Measurements from ENCODE around the gene SNIP1. TPM values are rescaled to one million over a fixed set of nuclear protein-coding genes. Genes with fewer than 3 reads are reported as not detected.

The SNIP1 gene
- total and polyA plus RNA-seq, 2 of the 8 experiments (the other 6 are each of a cell fraction or from before 2014, with no cell fraction given) = 3.7 to 15.7 TPM

- no peak overlapping the region for H2BK20ac ChIP-seq (ENCODE audit: low read length)
- CTCF ChIA-PET (ENCODE audit: partially characterized antibody) = interaction anchor here (1.2 to 21.7 kb wide), 2 partner anchors 21 to 40 kb away, joined by 4 to 382 read pairs; partner anchors contain the start of gene MEAF6
- peaks cover 0 to 15% (median 2%) of the 10 kb centered on the region in 4 experiments; a peak in 3 of 8 replicates for H3K36me3 ChIP-seq (ENCODE audit: control insufficient read depth in 2 of 4, insufficient read depth in 4 of 4, low read length in 3 of 4)
These were observed 60.6 kb downstream of the SNIP1 start for GRCh38 chr1:37493336-37494098.

More at GRCh38 chr1:37493336-37494098, 60.6 kb downstream of the SNIP1 start:
- FAIRE-seq (no peak), DNase-seq (ENCODE audit: low read depth in 1 of 2, low spot score in 2 of 2) (no peak)
- no peak overlapping the region for H3K4me2 ChIP-seq (ENCODE audit: insufficient read depth in 1 of 2, low read depth in 2 of 2, low read length in 2 of 2)
- H3K14ac ChIP-seq (ENCODE audit: insufficient read length) = no peak overlapping the region
- H3K56ac ChIP-seq (replicated peaks; ENCODE audit: insufficient read length, low read depth, low read length) = no peak overlapping the region
- no peak overlapping the region for H3K4ac ChIP-seq (replicated peaks; ENCODE audit: insufficient read length, low read depth, low read length)
- H4K91ac ChIP-seq (replicated peaks; ENCODE audit: insufficient read length, low read length) = no peak overlapping the region
- H2BK12ac ChIP-seq (ENCODE audit: low read depth, low read length) = no peak overlapping the region
- H3K9ac ChIP-seq (replicated peaks in 1 of 4; ENCODE audit: extremely low read depth in 1 of 4, low read depth in 3 of 4, low read length in 3 of 4) = no peak overlapping the region
- POLR2A ChIA-PET (ENCODE audit: partially characterized antibody) = no interaction called here
- no peaks in the 10 kb centered on the region for H3K23me2 ChIP-seq (ENCODE audit: low read depth, low read length)
- no peaks in the 10 kb centered on the region for H3K79me1 ChIP-seq (ENCODE audit: low read depth, low read length)
- no peak overlapping the region for H2AK5ac ChIP-seq (ENCODE audit: low read depth, low read length)
- H2AFZ ChIP-seq (ENCODE audit: low read length) = no peak overlapping the region
- no peaks in the 10 kb centered on the region for H3K9me3 ChIP-seq (ENCODE audit: insufficient read depth in 2 of 2, low read depth in 1 of 2, low read length in 1 of 2)
- no peak overlapping the region for H2BK15ac ChIP-seq (ENCODE audit: low read length)
- H3K79me2 ChIP-seq (ENCODE audit: control insufficient read depth in 1 of 2, insufficient read depth in 2 of 2, low read length in 2 of 2) = no peaks in the 10 kb centered on the region
- H4K5ac ChIP-seq (ENCODE audit: insufficient read length, low read depth, low read length) = no peak overlapping the region
- H4K8ac ChIP-seq (ENCODE audit: extremely low read depth, insufficient read depth, low read length) = no peak overlapping the region
- H3K23ac ChIP-seq (ENCODE audit: insufficient read length) = no peak overlapping the region
- WGBS, 2 experiments (ENCODE audit: extremely low coverage in 1 of 2, insufficient coverage in 1 of 2, insufficient read length in 1 of 2, insufficient replicate concordance in 2 of 2, low coverage in 1 of 2, low lambda C conversion rate in 2 of 2, missing lambda C conversion rate in 1 of 2) = 92% methylated on average over 2 of the region's 2 CpGs; no CpG with 5 or more reads in 1 of the 2 experiments
- H2BK5ac ChIP-seq (ENCODE audit: low read depth, low read length) = no peak overlapping the region
- no peaks in the 10 kb centered on the region for H3K4me1 ChIP-seq (replicated peaks in 1 of 4; ENCODE audit: control insufficient read depth in 3 of 4, insufficient read depth in 4 of 4, low read length in 3 of 4)
- H3K18ac ChIP-seq (ENCODE audit: extremely low read depth, low read length) = no peak overlapping the region
- no peak overlapping the region for H3K27ac ChIP-seq (ENCODE audit: low read depth, low read length)
- no peaks in the 10 kb centered on the region for H4K20me1 ChIP-seq (replicated peaks in 1 of 2; ENCODE audit: control insufficient read depth in 1 of 2, insufficient read depth in 2 of 2, low read length in 2 of 2)
- no peak overlapping the region for H2BK120ac ChIP-seq (replicated peaks; ENCODE audit: low read depth, low read length)
- no peak overlapping the region for H3K4me3 ChIP-seq (ENCODE audit: extremely low read depth in 1 of 4, insufficient read depth in 2 of 4, low read depth in 3 of 4, low read length in 4 of 4)
- TF ChIP-seq, protein P1, sequence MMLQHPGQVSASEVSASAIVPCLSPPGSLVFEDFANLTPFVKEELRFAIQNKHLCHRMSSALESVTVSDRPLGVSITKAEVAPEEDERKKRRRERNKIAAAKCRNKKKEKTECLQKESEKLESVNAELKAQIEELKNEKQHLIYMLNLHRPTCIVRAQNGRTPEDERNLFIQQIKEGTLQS (IDR thresholded peaks at IDR 0.05; ENCODE audit: insufficient read depth, low read depth, low read length) = no peak
- no peak for TF ChIP-seq RBBP5 (IDR thresholded peaks at IDR 0.05; ENCODE audit: borderline replicate concordance, low read depth, low read length)
- no peak for TF ChIP-seq MAX (IDR thresholded peaks at IDR 0.05)
- TF ChIP-seq RXRA (IDR thresholded peaks at IDR 0.05; ENCODE audit: insufficient read depth, low read depth, low read length) = no peak
- TF ChIP-seq RNF2 (IDR thresholded peaks at IDR 0.05; ENCODE audit: borderline replicate concordance, low read depth, low read length, missing control alignments, poor library complexity, severe bottlenecking) = no peak
- TF ChIP-seq YY1 (IDR thresholded peaks at IDR 0.05; ENCODE audit: low read depth, low read length) = no peak
- TF ChIP-seq SIX5 (IDR thresholded peaks at IDR 0.05; ENCODE audit: low read depth, low read length) = no peak
- no peak for TF ChIP-seq SP1 (IDR thresholded peaks at IDR 0.05; ENCODE audit: low read depth, low read length)
- TF ChIP-seq JUND (IDR thresholded peaks at IDR 0.05; ENCODE audit: low read length) = no peak
- TF ChIP-seq RFX5 (IDR thresholded peaks at IDR 0.05; ENCODE audit: borderline replicate concordance, low read depth, low read length) = no peak
- H3K27me3 ChIP-seq (replicated peaks in 1 of 4; ENCODE audit: control insufficient read depth in 3 of 4, extremely low read depth in 1 of 4, insufficient read depth in 3 of 4, low read length in 3 of 4) = no peaks in the 10 kb centered on the region
